Spleen (tissue), 7 donors: Measurements from ENCODE around the gene GPC3.
"Not testable (repeated sequence)": the region's sequence is repeated elsewhere in the genome, so short reads cannot be mapped to it uniquely, and the experiment has no call there.

ENCODE experiments used
- POLR2AphosphoS5 ChIP-seq, 3 donors: sonication (generic); formaldehyde crosslinking; IDR thresholded peaks; one replicate each; pipeline ENCODE4 v1.5.1; 2017; ENCODE audit warnings: antibody characterized with exemption in 3 of 3
- TF ChIP-seq, protein P1 (sequence below), 11 experiments: fragments of 200-600 bp in 7 of 11; fragments of 450-650 bp in 4 of 11; sonication (generic) in 4 of 11; IDR thresholded peaks in 8 of 11; conservative IDR thresholded peaks in 3 of 11; 1 replicate in 7 of 11; 2 replicates in 4 of 11; pipeline versions ENCODE4 v1.4.0 to v1.8.0; 2016 to 2021; ENCODE audit warnings: antibody characterized with exemption in 11 of 11, inconsistent platforms in 4 of 11, mild to moderate bottlenecking in 1 of 11
- donor health status: DM: no; HTN: no; CAD: no; lungs with moderate emphysema.
- donor health status: DM: no; HTN: no; CAD: no.
- donor health status: DM: no; HTN: no; CAD: no.

DNA sequence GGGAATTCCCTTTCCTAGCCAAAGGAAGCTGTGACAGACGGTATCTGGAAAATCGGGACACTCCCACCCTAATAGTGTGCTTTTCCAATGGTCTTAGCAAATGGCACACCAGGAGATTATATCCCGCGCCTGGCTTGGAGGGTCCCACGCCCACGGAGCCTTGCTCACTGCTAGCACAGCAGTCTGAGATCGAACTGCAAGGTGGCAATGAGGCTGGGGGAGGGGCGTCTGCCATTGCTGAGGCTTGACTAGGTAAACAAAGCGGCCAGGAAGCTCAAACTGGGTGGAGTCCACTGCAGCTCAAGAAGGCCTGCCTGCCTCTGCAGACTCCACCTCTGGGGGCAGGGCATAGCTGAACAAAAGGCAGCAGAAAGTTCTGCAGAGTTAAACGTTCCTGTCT lies 364.0 kb downstream of the GPC3 start:
- TF ChIP-seq, protein P1, sequence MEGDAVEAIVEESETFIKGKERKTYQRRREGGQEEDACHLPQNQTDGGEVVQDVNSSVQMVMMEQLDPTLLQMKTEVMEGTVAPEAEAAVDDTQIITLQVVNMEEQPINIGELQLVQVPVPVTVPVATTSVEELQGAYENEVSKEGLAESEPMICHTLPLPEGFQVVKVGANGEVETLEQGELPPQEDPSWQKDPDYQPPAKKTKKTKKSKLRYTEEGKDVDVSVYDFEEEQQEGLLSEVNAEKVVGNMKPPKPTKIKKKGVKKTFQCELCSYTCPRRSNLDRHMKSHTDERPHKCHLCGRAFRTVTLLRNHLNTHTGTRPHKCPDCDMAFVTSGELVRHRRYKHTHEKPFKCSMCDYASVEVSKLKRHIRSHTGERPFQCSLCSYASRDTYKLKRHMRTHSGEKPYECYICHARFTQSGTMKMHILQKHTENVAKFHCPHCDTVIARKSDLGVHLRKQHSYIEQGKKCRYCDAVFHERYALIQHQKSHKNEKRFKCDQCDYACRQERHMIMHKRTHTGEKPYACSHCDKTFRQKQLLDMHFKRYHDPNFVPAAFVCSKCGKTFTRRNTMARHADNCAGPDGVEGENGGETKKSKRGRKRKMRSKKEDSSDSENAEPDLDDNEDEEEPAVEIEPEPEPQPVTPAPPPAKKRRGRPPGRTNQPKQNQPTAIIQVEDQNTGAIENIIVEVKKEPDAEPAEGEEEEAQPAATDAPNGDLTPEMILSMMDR (IDR thresholded peaks at IDR 0.05 in 8 of 11, conservative IDR thresholded peaks at IDR 0.05 in 3 of 11): not testable (repeated sequence)
- not testable (repeated sequence) for TF ChIP-seq POLR2AphosphoS5 (IDR thresholded peaks at IDR 0.05)
